ENCODE data around the gene FAR2.

FAR2 gene

GRCh38 chr12:29145372-29146170 is 3.5 kb upstream of the FAR2 start:
- CTCF ChIA-PET = no interaction called here
- no peak overlapping the region for H3K4me3 ChIP-seq (ENCODE audit: low read depth, low read length)
- DNase-seq (ENCODE audit: low read depth, low spot score) = no peak
- no peak for TF ChIP-seq CTCF (IDR thresholded peaks at IDR 0.05; ENCODE audit: insufficient read depth, low read length, missing control alignments)
- POLR2A ChIA-PET = no interaction called here

- no peak overlapping the region for H3K4me3 ChIP-seq (ENCODE audit: low read depth, low read length)
- POLR2A ChIA-PET = no interaction called here
- CTCF ChIA-PET = no interaction called here
- DNase-seq (ENCODE audit: low read depth, low spot score) = no peak
- TF ChIP-seq CTCF (IDR thresholded peaks at IDR 0.05; ENCODE audit: insufficient read depth, low read length, missing control alignments) = no peak
Measured at GRCh38 chr12:29146196-29146595, 2.9 kb upstream of the FAR2 start.

GRCh38 chr12:29147731-29148595 is 1.1 kb upstream of the FAR2 start:
- ChIA-PET POLR2A (interaction anchor here (0.7 kb wide), 1 partner anchor 76 kb away, joined by 3 read pairs; no protein-coding TSS in a partner anchor), CTCF (interaction anchor here (1.2 kb wide), 1 partner anchor 16 kb away, joined by 3 read pairs; no protein-coding TSS in a partner anchor)
- no peak for DNase-seq (ENCODE audit: low read depth, low spot score)
- no peak for TF ChIP-seq CTCF (IDR thresholded peaks at IDR 0.05; ENCODE audit: insufficient read depth, low read length, missing control alignments)
- peak overlapping the region; percentile 84 for H3K4me3 ChIP-seq (ENCODE audit: low read depth, low read length)

GRCh38 chr12:29148596-29148910 is 525 bp upstream of the FAR2 start:
- no peak for TF ChIP-seq CTCF (IDR thresholded peaks at IDR 0.05; ENCODE audit: insufficient read depth, low read length, missing control alignments)
- CTCF ChIA-PET = interaction anchor here (1.2 kb wide), 1 partner anchor 17 kb away, joined by 3 read pairs; no protein-coding TSS in a partner anchor
- peak overlapping the region; percentile 84 for H3K4me3 ChIP-seq (ENCODE audit: low read depth, low read length)
- POLR2A ChIA-PET = no interaction called here
- DNase-seq (ENCODE audit: low read depth, low spot score) = no peak

GRCh38 chr12:29149691-29150281 is 708 bp downstream of the FAR2 start:
- TF ChIP-seq CTCF (IDR thresholded peaks at IDR 0.05; ENCODE audit: insufficient read depth, low read length, missing control alignments) = no peak
- peak overlapping the region; percentile 84 for H3K4me3 ChIP-seq (ENCODE audit: low read depth, low read length)
- no peak for DNase-seq (ENCODE audit: low read depth, low spot score)
- ChIA-PET POLR2A (no interaction called here), CTCF (no interaction called here)

GRCh38 chr12:29150462-29150861 is 1.4 kb downstream of the FAR2 start:
- no peak for DNase-seq (ENCODE audit: low read depth, low spot score)
- CTCF ChIA-PET = no interaction called here
- TF ChIP-seq CTCF (IDR thresholded peaks at IDR 0.05; ENCODE audit: insufficient read depth, low read length, missing control alignments) = no peak
- H3K4me3 ChIP-seq (ENCODE audit: low read depth, low read length) = no peak overlapping the region; the same call in 1 of the 2 replicates
- POLR2A ChIA-PET = no interaction called here
